Glomerular endothelial cell (primary cell): ENCODE results near the gene SLC25A47. TPM values are rescaled to one million over a fixed set of nuclear protein-coding genes. Genes with fewer than 3 reads are reported as not detected.

ENCODE experiments used
- DNase-seq: peaks from one replicate; pipeline ENCODE4 v3.0.0-alpha.2; 2011; ENCODE audit warnings: low read depth, low spot score; ENCODE audit errors: extremely low read depth
- total RNA-seq: library from RNA; depleted of rRNA; stranded (reverse); fragments of >200 nt; gene quantifications from 2 replicates; pipeline ENCODE4 v1.2.3, GENCODE V29; 2015

Gene SLC25A47
- total RNA-seq, 1 donor from 2014 or later = not detected

GRCh38 chr14:100374270-100374669 is 51.1 kb downstream of the SLC25A47 start:
- DNase-seq = no peak

- DNase-seq = no peak
Observed at GRCh38 chr14:100374876-100375265, 51.7 kb downstream of the SLC25A47 start.

- peak; percentile 77 for DNase-seq
Observed at GRCh38 chr14:100375266-100375962, 52.3 kb downstream of the SLC25A47 start.

GRCh38 chr14:100375963-100376735 is 53.0 kb downstream of the SLC25A47 start, which contains the start of gene WDR25:
Gene WDR25, plus strand, starts transcription at chr14:100376485.
- DNase-seq = no peak

- no peak for DNase-seq
Observed at GRCh38 chr14:100376751-100377171, 53.6 kb downstream of the SLC25A47 start.

Other genes starting within 250 kb of the SLC25A47 start
- gene DEGS2, start 163.7 kb upstream of the SLC25A47 start, total RNA-seq = not detected in 2 replicates
- 37.6 and 47.5 TPM in 2 replicates for gene YY1, start 84.2 kb upstream of the SLC25A47 start, total RNA-seq
- gene SLC25A29, start 16.9 kb upstream of the SLC25A47 start, total RNA-seq = 119 and 175 TPM in 2 replicates
- gene WDR25, start 53.1 kb downstream of the SLC25A47 start, total RNA-seq = 15.5 and 22.2 TPM in 2 replicates